ENCODE data around the gene SCTR.

SCTR gene

GRCh38 chr2:119472749-119473148 lies 51.5 kb downstream of the SCTR start:
- DNase-seq = no peak

GRCh38 chr2:119469661-119470297 lies 54.5 kb downstream of the SCTR start:
- no peak for DNase-seq

GRCh38 chr2:119469131-119469530 lies 55.2 kb downstream of the SCTR start:
- no peak for DNase-seq

- peak; percentile 14 for DNase-seq
These were observed 55.9 kb downstream of the SCTR start for GRCh38 chr2:119468154-119468955.

- DNase-seq = no peak
These were observed 57.9 kb downstream of the SCTR start for GRCh38 chr2:119466373-119466772.

- no peak for DNase-seq
These were observed 58.6 kb downstream of the SCTR start for GRCh38 chr2:119465687-119466086.

- peak; percentile 19 for DNase-seq
These were observed 59.3 kb downstream of the SCTR start for GRCh38 chr2:119464981-119465380.

- no peak for DNase-seq
These were observed 60.3 kb downstream of the SCTR start for GRCh38 chr2:119463990-119464389.

- no peak for DNase-seq
These were observed 61.1 kb downstream of the SCTR start for GRCh38 chr2:119463136-119463535.

- no peak for DNase-seq
These were observed 61.7 kb downstream of the SCTR start for GRCh38 chr2:119462574-119462973.

- DNase-seq = no peak
These were observed 62.5 kb downstream of the SCTR start for GRCh38 chr2:119461811-119462210.

- no peak for DNase-seq
These were observed 64.2 kb downstream of the SCTR start for GRCh38 chr2:119460076-119460475.

GRCh38 chr2:119455066-119455718 lies 69.1 kb downstream of the SCTR start:
- no peak for DNase-seq

GRCh38 chr2:119453972-119454593 lies 70.2 kb downstream of the SCTR start:
- no peak for DNase-seq

GRCh38 chr2:119451336-119452050 lies 72.8 kb downstream of the SCTR start:
- DNase-seq = no peak

GRCh38 chr2:119449521-119449920 lies 74.8 kb downstream of the SCTR start:
- DNase-seq = no peak

GRCh38 chr2:119448427-119449141 lies 75.7 kb downstream of the SCTR start:
- DNase-seq = no peak

- no peak for DNase-seq
These were observed 78.2 kb downstream of the SCTR start for GRCh38 chr2:119446037-119446436.

- DNase-seq = no peak
These were observed 81.4 kb downstream of the SCTR start for GRCh38 chr2:119442850-119443249.

- DNase-seq = no peak
These were observed 82.1 kb downstream of the SCTR start for GRCh38 chr2:119442226-119442619.

GRCh38 chr2:119441376-119442225 lies 82.7 kb downstream of the SCTR start:
- no peak for DNase-seq

Measured in NCI-H226 (cell line).